ENCODE results near the gene RBM8A.

- TF ChIP-seq CTCF (IDR thresholded peaks at IDR 0.05) (no peak), POLR2A (IDR thresholded peaks at IDR 0.05) (no peak)
Observed at GRCh38 chr1:145965119-145965744, 37.9 kb upstream of the RBM8A start.

Data from lower leg skin (tissue), 3 donors.